NCI-H146 treated with DMSO at 0.1 percent for 48 hours (cell line): ENCODE measurements around the gene ITGB2.
"Not testable (repeated sequence)": the region's sequence is repeated elsewhere in the genome, so short reads cannot be mapped to it uniquely, and the experiment has no call there.

Experiments used
- DNase-seq: peaks from one replicate; lab custom pipeline; 2025; ENCODE audit not compliant: unreplicated experiment; lab: John Stamatoyannopoulos, UW

ITGB2 gene

GRCh38 chr21:44927587-44928461 lies 7.1 kb upstream of the ITGB2 start:
- no peak for DNase-seq

GRCh38 chr21:44927259-44927586 lies 6.5 kb upstream of the ITGB2 start:
- no peak for DNase-seq

- no peak for DNase-seq
Measured at GRCh38 chr21:44926331-44927101, 5.8 kb upstream of the ITGB2 start.

- no peak for DNase-seq
Measured at GRCh38 chr21:44925378-44925755, 4.7 kb upstream of the ITGB2 start.

DNA sequence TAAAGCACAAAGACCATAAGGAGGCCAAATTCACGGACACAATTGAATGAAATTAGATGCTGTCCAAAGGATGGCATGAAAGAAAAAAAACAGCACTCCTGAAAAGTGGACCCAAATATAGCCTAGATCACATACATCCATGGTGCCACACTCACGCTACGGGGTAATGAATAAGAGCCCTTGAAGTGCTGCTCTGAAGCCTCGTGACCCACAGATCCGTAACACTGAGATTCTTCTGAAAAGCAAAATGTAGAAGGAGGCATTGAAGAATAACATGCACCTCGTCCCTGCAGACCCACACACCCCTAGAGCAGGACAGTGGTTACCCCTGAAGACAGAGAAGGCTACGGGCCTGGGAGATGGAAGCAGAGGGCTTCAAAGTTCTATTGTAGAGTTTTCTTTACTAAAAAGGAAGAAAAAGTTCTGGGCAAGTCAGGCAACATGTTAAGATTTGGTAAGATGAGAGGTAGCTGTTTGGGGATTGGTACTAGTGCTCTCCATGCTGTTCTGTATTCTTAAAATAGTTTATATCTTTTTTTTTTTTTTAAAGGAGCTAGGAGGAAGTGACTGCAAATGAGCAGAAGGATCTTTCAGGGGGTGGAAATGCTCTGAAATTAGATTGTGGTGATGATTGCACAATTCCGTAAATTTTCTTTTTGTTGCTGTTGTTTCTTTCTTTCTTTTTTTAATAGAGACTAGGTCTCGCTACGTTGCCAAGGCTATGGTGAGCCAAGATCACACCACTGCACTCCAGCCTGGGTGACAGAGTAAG lies 4.1 kb upstream of the ITGB2 start:
- DNase-seq: no peak

DNA sequence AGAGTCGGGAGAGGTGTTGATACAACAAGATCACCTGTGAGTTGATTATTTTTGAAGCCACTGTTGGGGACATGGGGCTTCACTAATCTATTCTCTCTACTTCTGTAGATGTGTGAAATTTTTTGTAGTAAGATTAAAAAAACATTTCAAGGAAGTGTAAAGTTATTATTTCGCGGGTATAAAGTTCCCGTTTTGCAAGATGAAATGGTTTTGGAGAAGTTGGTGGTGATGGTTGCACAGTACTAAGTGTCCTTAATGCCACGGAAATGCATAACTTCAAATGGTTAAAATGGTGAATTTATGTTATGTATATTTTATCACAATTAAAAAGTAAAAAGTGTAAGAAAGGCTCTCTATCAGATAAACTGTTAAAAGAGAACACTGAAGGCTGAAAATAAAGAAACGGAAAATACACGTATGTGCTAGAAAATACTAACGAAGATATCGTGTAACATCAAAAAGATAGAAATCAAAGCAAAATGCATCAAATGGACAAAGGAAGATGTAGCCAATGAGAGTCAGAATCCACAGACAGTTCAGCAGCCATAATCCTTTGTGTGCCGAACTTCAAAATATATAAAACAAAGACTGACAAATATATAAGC lies 2.9 kb upstream of the ITGB2 start:
- no peak for DNase-seq

DNA sequence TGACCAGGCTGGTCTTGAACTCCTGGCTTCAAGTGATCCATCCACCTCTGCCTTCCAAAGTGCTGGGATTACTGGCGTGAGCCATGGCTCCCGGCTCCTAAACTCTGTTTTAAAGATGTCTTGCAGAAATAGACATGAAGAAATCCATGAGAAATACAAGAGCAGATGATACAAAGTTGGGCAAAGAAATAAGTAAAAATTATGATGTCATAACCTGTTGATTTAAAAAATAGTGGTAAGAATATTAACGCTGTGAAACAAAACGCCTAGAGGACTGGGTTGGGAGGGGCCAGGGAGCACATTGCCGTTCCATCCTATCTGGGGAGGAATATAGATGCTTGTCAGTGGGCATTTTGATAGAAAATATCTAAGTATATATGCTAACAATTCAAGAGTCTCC lies 1.2 kb upstream of the ITGB2 start:
- no peak for DNase-seq

GRCh38 chr21:44919913-44920693 lies 596 bp downstream of the ITGB2 start:
- DNase-seq: no peak

DNA sequence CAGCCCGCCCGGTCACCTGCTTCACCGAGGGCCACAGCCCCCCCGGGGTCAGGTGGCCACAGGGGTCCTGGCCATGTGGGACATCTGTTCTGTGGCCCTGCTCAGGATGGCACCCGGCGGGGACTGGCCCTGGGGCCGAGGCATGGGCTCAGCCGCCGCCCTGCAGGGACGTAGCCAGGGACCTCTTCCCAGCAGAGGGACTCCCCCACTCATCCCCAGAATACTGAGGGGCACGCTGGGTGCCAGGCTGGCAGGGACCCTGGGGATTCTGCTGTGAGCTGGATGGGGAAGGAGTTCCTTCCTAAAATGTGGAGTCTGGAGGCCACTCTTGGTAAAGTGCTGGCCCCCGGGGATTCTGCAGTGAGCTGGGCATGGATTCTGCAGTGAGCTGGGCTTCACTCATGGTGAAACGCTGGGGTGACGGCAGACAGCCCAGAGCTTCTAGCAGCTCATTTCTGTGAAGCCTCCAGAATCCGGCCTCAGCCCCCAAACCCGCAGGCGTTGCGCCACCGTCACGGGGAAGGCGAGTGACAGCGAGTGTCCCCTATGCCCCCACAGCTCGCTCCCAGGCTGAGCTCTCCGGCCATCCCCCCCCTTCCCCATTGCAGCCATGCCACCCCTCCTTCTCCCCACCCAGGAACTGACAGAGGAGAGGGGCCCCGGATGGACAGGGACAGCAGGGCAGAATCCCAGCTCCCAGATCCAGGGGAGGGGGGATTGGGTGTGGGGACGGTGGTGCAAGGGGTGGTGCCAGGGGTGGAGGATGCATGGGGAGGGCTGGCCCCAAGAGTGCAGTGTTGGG lies 1.4 kb downstream of the ITGB2 start:
- no peak for DNase-seq

- DNase-seq: no peak
Measured at GRCh38 chr21:44918581-44919033, 2.1 kb downstream of the ITGB2 start.

GRCh38 chr21:44918107-44918470 lies 2.6 kb downstream of the ITGB2 start:
- no peak for DNase-seq

GRCh38 chr21:44917446-44918106 lies 3.1 kb downstream of the ITGB2 start:
- DNase-seq: no peak

DNA sequence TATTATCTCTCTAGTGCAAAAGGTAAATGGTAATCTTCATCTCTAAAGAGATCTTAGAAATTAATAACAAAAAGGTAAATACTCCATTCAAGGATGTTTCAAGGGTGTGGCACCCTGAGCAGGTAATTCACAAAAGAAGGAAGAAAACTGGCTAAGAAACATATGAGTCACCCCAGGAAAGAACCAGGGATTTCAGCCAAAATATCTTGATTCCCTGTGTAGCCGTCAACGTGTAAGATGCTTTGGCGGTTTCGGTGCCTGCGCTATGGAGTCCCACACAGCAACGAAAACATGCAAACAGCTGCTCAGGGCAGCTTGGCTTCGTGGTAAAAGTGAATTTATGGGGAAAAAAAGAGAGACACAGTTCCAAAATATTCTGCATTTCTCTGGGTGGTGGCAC lies 3.7 kb downstream of the ITGB2 start:
- no peak for DNase-seq

DNA sequence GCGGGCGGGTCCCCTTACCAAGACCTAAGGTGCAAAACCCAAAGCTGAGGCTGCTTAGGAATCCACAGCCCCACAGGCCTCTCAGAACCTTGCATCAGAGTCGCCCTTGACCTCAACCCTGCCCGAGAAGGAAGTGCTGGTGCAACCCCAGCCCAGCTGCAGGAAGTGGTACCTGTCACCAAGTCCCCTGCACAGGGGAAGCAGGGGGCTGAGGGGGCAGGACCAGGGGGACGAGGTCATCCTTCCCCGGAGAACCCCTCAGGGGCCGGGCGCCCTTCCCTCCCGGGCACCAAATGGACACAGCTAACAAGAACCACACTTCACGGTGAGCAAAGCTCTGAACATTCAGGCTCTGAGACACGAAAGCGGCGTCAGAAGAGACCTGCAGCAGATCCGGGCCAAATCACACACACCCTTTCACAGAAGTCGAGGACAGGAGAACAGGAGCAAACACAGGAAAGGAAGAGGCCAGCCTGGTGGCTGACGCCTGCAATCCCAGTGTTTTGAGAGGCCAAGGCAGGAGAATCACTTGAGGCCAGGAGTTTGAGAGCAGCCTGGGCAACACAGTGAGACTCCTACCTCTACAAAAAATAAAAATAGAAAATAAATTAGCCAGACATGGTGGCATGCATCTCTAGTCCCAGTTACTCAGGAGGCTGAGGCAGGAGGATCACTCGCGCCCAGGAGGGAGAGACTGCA lies 6.4 kb downstream of the ITGB2 start:
- no peak for DNase-seq

GRCh38 chr21:44913425-44914175 lies 7.1 kb downstream of the ITGB2 start:
- DNase-seq: no peak

- not testable (repeated sequence) for DNase-seq
Measured at GRCh38 chr21:44912506-44913412, 7.9 kb downstream of the ITGB2 start.

DNA sequence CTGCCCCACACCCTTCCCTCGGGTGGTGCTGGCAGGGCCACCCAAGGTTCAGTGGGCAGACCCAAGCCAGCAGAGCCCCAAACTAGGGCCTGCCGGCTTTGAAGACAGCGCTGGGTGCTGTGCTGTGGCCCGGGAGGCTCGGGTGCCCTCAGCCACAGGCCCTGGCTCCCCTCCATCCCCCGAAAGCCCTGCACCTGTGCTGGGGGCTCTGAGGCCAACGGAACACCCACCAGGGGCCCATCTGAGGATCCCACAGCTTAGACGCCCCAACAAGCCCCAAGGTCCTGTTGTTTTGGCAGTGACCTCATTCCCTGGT lies 8.6 kb downstream of the ITGB2 start:
- DNase-seq: no peak
